DMS53 treated with DMSO at 0.1 percent for 48 hours (cell line): ENCODE measurements around the gene GIMAP2.
A peak's percentile ranks its signal among the peaks of the same experiment; 100 is the strongest.
"Not testable (repeated sequence)": the region's sequence is repeated elsewhere in the genome, so short reads cannot be mapped to it uniquely, and the experiment has no call there.

Experiments used
- DNase-seq: peaks from one replicate; lab custom pipeline; 2025; ENCODE audit not compliant: unreplicated experiment; lab: John Stamatoyannopoulos, UW

GIMAP2 gene

GRCh38 chr7:150685219-150686029 lies at the start of gene GIMAP2:
Gene GIMAP2, plus strand, starts transcription at chr7:150685706. Its CDS starts 1,354 bp downstream, at chr7:150687060.
- peak; percentile 13 for DNase-seq

- no peak for DNase-seq
Measured at GRCh38 chr7:150641854-150642253, 43.7 kb upstream of the GIMAP2 start.

- DNase-seq = no peak
Measured at GRCh38 chr7:150642926-150643325, 42.6 kb upstream of the GIMAP2 start.

GRCh38 chr7:150645259-150646020 lies 40.1 kb upstream of the GIMAP2 start:
- DNase-seq = no peak

GRCh38 chr7:150648353-150649079 lies 37.0 kb upstream of the GIMAP2 start:
- DNase-seq = no peak

GRCh38 chr7:150649080-150649385 lies 36.5 kb upstream of the GIMAP2 start:
- no peak for DNase-seq

- DNase-seq = no peak
Measured at GRCh38 chr7:150654692-150655091, 30.8 kb upstream of the GIMAP2 start.

GRCh38 chr7:150656047-150656446 lies 29.5 kb upstream of the GIMAP2 start:
- no peak for DNase-seq

GRCh38 chr7:150657526-150657925 lies 28.0 kb upstream of the GIMAP2 start:
- DNase-seq = no peak

GRCh38 chr7:150660939-150661613 lies 24.4 kb upstream of the GIMAP2 start:
- DNase-seq = no peak

GRCh38 chr7:150662821-150663220 lies 22.7 kb upstream of the GIMAP2 start:
- not testable (repeated sequence) for DNase-seq

- DNase-seq = no peak
Measured at GRCh38 chr7:150663802-150664494, 21.6 kb upstream of the GIMAP2 start.

- no peak for DNase-seq
Measured at GRCh38 chr7:150665089-150665748, 20.3 kb upstream of the GIMAP2 start.

- no peak for DNase-seq
Measured at GRCh38 chr7:150665896-150666295, 19.6 kb upstream of the GIMAP2 start.

GRCh38 chr7:150666412-150666811 lies 19.1 kb upstream of the GIMAP2 start:
- no peak for DNase-seq

GRCh38 chr7:150668472-150668911 lies 17.0 kb upstream of the GIMAP2 start:
- no peak for DNase-seq

- no peak for DNase-seq
Measured at GRCh38 chr7:150668977-150669376, 16.5 kb upstream of the GIMAP2 start.

- not testable (repeated sequence) for DNase-seq
Measured at GRCh38 chr7:150671798-150672585, 13.5 kb upstream of the GIMAP2 start.

- DNase-seq = no peak
Measured at GRCh38 chr7:150675714-150676113, 9.8 kb upstream of the GIMAP2 start.
